GM18867 (cell line): ENCODE results near the gene FHDC1.
A peak's percentile ranks its signal among the peaks of the same experiment; 100 is the strongest.

Experiments
- ATAC-seq: cut with Tn5 transposase; IDR thresholded peaks from one replicate; pipeline ENCODE4 v1.9.1; 2021; ENCODE audit warnings: mild to moderate bottlenecking, moderate library complexity; ENCODE audit not compliant: unreplicated experiment

The FHDC1 gene

GRCh38 chr4:153002110-153002509 is 66.0 kb downstream of the FHDC1 start:
- no peak for ATAC-seq

- ATAC-seq: no peak
Measured at GRCh38 chr4:153004081-153004850, 68.1 kb downstream of the FHDC1 start.

- no peak for ATAC-seq
Measured at GRCh38 chr4:153005899-153006381, 69.8 kb downstream of the FHDC1 start.

GRCh38 chr4:153008578-153009199 is 72.6 kb downstream of the FHDC1 start:
- peak; percentile 76 for ATAC-seq

GRCh38 chr4:153010146-153010545 is 74.0 kb downstream of the FHDC1 start:
- ATAC-seq: no peak

- ATAC-seq: no peak
Measured at GRCh38 chr4:153013202-153013977, 77.3 kb downstream of the FHDC1 start.

- no peak for ATAC-seq
Measured at GRCh38 chr4:153014460-153014859, 78.3 kb downstream of the FHDC1 start.

GRCh38 chr4:153016592-153016991 is 80.5 kb downstream of the FHDC1 start:
- no peak for ATAC-seq

- ATAC-seq: no peak
Measured at GRCh38 chr4:153018031-153018430, 81.9 kb downstream of the FHDC1 start.

GRCh38 chr4:153018684-153019083 is 82.6 kb downstream of the FHDC1 start:
- no peak for ATAC-seq

GRCh38 chr4:153019906-153020305 is 83.8 kb downstream of the FHDC1 start:
- ATAC-seq: no peak

GRCh38 chr4:153020457-153020856 is 84.3 kb downstream of the FHDC1 start:
- no peak for ATAC-seq

GRCh38 chr4:153021276-153021675 is 85.2 kb downstream of the FHDC1 start:
- no peak for ATAC-seq

GRCh38 chr4:153022241-153022715 is 86.2 kb downstream of the FHDC1 start:
- no peak for ATAC-seq

- ATAC-seq: no peak
Measured at GRCh38 chr4:153023139-153023538, 87.0 kb downstream of the FHDC1 start.

- no peak for ATAC-seq
Measured at GRCh38 chr4:153023692-153024394, 87.7 kb downstream of the FHDC1 start.

GRCh38 chr4:153024466-153024865 is 88.3 kb downstream of the FHDC1 start:
- ATAC-seq: no peak

- no peak for ATAC-seq
Measured at GRCh38 chr4:153025406-153025805, 89.3 kb downstream of the FHDC1 start.

- no peak for ATAC-seq
Measured at GRCh38 chr4:153026591-153027346, 90.6 kb downstream of the FHDC1 start.

GRCh38 chr4:153027866-153028265 is 91.7 kb downstream of the FHDC1 start:
- no peak for ATAC-seq
